Fibroblast of skin of back (primary cell): ENCODE data around the gene C21orf58.

Experiments used
- DNase-seq: peaks from one replicate; pipeline ENCODE4 v3.0.0-alpha.2; 2013

The C21orf58 gene

DNA sequence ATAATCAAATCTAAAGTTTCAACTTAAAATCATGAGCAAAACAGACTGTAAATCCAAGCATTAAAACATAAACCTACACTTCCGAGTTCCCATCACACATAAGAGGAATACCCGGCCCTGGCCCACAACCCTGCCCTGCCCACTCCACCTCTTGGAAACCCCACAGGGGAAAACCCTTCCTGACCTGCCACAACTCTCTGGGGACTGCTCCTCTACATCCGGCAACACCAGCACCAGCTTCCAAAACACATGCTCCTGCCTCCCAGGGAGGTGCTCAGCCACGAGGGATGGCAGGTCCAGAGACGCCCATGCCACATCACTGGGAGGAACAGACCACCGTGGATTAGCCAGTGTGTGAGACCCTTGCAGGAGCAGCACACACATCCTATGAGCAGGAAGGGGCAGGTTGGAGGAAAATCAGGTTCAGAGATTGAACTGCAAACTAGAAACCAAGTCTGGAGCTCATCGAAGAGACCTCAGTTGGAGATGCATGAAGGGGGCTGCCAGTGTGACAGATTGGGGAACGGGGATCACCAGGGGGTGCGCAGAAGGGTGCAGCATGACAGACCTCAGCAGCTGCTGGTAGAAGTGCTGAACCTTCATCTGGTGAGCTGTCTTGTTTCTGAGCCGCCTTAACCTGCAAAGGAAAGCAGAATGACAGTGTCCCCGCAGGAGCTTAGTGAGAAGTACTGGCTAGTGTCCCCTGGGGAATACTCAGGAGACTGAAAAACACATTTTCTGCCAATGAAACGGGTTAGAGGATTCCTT, 69.3 kb downstream of the C21orf58 start:
- DNase-seq = peak; percentile 5

DNA sequence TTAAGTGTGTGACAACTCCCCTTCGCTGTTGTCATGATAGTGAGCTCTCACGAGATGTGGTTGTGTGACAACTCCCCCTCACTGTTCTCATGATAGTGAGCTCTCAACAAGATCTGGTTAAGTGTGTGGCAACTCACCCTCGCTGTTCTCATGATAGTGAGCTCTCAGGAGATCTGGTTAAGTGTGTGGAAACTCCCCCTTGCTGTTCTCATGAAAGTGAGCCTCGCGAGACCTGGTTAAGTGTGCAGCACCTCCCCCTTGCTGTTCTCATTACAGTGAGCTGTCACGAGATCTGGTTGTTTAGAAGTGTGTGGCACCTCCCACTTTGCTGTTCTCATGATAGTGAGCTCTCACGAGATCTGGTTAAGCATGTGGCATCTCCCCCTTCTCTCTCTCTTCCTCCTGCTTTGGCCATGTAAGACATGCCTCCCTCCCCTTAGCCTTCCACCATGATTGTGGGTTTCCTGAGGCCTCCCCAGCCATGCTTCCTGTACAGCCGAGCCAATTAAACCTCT, 70.0 kb downstream of the C21orf58 start:
- DNase-seq = peak; percentile 17

DNA sequence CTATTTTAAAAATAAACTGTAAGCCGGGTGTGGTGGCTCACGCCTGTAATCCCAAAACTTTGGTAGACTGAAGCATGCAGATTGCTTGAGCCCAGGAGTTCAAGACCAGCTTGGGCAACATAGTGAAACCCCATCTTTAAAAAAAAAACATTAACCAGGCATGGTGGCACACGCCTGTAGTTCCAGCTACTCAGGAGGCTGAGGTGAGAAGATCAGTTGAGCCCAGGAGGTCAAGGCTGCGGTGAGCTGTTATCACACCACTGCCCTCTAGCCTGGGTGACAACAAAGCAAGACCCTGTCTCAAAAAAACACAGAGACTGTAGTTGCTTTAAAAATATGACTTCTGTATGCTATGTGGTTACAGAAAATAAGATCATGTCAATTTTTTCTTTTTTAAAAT, 70.8 kb downstream of the C21orf58 start:
- DNase-seq = no peak
